ENCODE data around the gene ANKMY2.

GRCh38 chr7:16649196-16649595 is 3.6 kb upstream of the ANKMY2 start:
- TF ChIP-seq POLR2A (IDR thresholded peaks at IDR 0.05): no peak
- no peak for TF ChIP-seq CTCF (IDR thresholded peaks at IDR 0.05)
